Measurements from ENCODE around the gene CPEB2.

Gene CPEB2

GRCh38 chr4:15005474-15006115 is 3.3 kb downstream of the CPEB2 start:
- ChIA-PET POLR2A (no interaction called here), CTCF (no interaction called here)
- DNase-seq (ENCODE audit: extremely low spot score) = no peak
- no peak for TF ChIP-seq CTCF (IDR thresholded peaks at IDR 0.05; ENCODE audit: control extremely low read depth, extremely low read depth, low read depth, missing control alignments)

- POLR2A ChIA-PET = no interaction called here
- TF ChIP-seq CTCF (IDR thresholded peaks at IDR 0.05; ENCODE audit: control extremely low read depth, extremely low read depth, low read depth, missing control alignments) = peak; percentile 31
- CTCF ChIA-PET = interaction anchor here (0.9 to 1.4 kb wide), 2 partner anchors 15 to 1352 kb away, joined by 3 read pairs; no protein-coding TSS in a partner anchor
- DNase-seq (ENCODE audit: extremely low spot score) = peak; percentile 8
Observed at GRCh38 chr4:15006416-15007024, 4.2 kb downstream of the CPEB2 start.

GRCh38 chr4:15007201-15007600 is 4.9 kb downstream of the CPEB2 start:
- TF ChIP-seq CTCF (IDR thresholded peaks at IDR 0.05; ENCODE audit: control extremely low read depth, extremely low read depth, low read depth, missing control alignments) = no peak
- no peak for DNase-seq (ENCODE audit: extremely low spot score)
- ChIA-PET CTCF (interaction anchor here (0.9 to 1.4 kb wide), 4 partner anchors 11 to 1353 kb away, joined by 3 read pairs; no protein-coding TSS in a partner anchor), POLR2A (no interaction called here)

- ChIA-PET CTCF (interaction anchor here (1.5 to 2.9 kb wide), 3 partner anchors 7 to 10 kb away, joined by 3 to 16 read pairs (median 6); no protein-coding TSS in a partner anchor), POLR2A (no interaction called here)
- no peak for DNase-seq (ENCODE audit: extremely low spot score)
- no peak for TF ChIP-seq CTCF (IDR thresholded peaks at IDR 0.05; ENCODE audit: control extremely low read depth, extremely low read depth, low read depth, missing control alignments)
Observed at GRCh38 chr4:15010038-15010585, 7.8 kb downstream of the CPEB2 start.

- ChIA-PET CTCF (interaction anchor here (1.5 to 2.9 kb wide), 2 partner anchors 9 to 10 kb away, joined by 3 to 16 read pairs; no protein-coding TSS in a partner anchor), POLR2A (no interaction called here)
- no peak for DNase-seq (ENCODE audit: extremely low spot score)
- no peak for TF ChIP-seq CTCF (IDR thresholded peaks at IDR 0.05; ENCODE audit: control extremely low read depth, extremely low read depth, low read depth, missing control alignments)
Observed at GRCh38 chr4:15011166-15011565, 8.9 kb downstream of the CPEB2 start.

- no peak for TF ChIP-seq CTCF (IDR thresholded peaks at IDR 0.05; ENCODE audit: control extremely low read depth, extremely low read depth, low read depth, missing control alignments)
- no peak for DNase-seq (ENCODE audit: extremely low spot score)
- POLR2A ChIA-PET = no interaction called here
- CTCF ChIA-PET = interaction anchor here (2.9 kb wide), 1 partner anchor 8 kb away, joined by 16 read pairs; no protein-coding TSS in a partner anchor
Observed at GRCh38 chr4:15012017-15012788, 9.9 kb downstream of the CPEB2 start.
